A549 (cell line): ENCODE results near the gene MBL2. TPM values are rescaled to one million over a fixed set of nuclear protein-coding genes. Genes with fewer than 3 reads are reported as not detected.

Source experiments
- ATAC-seq, 2 experiments: fragments of 200-7000 bp in 1 of 2; fragments of >200 bp in 1 of 2; cut with Nextera tagmentation in 1 of 2; cut with Tn5 transposase in 1 of 2; 3 replicates each; pipeline versions ENCODE4 v1.8.0 to v1.9.1; 2018 to 2020; ENCODE audit warnings: mild to moderate bottlenecking in 1 of 2, moderate library complexity in 1 of 2
- CTCF ChIA-PET: fragments of 300-600 bp; sonication (Branson Sonifier 250); formaldehyde crosslinking; extraction: SDS; loops from one replicate; lab custom pipeline; 2021; ENCODE audit warnings: antibody characterized with exemption, inconsistent platforms; lab: Yijun Ruan, JAX
- POLR2A ChIA-PET: fragments of 350-600 bp; formaldehyde crosslinking; extraction: SDS; loops from one replicate; lab custom pipeline; 2021; ENCODE audit warnings: antibody characterized with exemption, inconsistent platforms; lab: Yijun Ruan, JAX
- DNase-seq, 2 experiments: peaks; one replicate each; pipeline versions ENCODE4 v3.0.0 to v3.0.0-alpha.2; 2011 to 2016; ENCODE audit warnings: low read depth in 1 of 2, low spot score in 1 of 2
- FAIRE-seq: peaks from 2 replicates; lab custom pipeline; 2011; peaks lifted over from hg19 to GRCh38; lab: Jason Lieb, UNC
- H3K27ac ChIP-seq, 2 experiments: fragments of >200 bp; sonication (Bioruptor Twin); formaldehyde crosslinking; 3 replicates each; pipeline ENCODE4 v1.5.1; 2016 to 2017
- H3K4me1 ChIP-seq: fragments of >200 bp; sonication (Bioruptor Twin); formaldehyde crosslinking; 3 replicates; pipeline ENCODE4 v1.6.1; 2016
- H3K4me2 ChIP-seq: fragments of >200 bp; sonication (Bioruptor Twin); formaldehyde crosslinking; 3 replicates; pipeline ENCODE4 v1.6.1; 2016
- H3K4me3 ChIP-seq: fragments of >200 bp; sonication (Bioruptor Twin); formaldehyde crosslinking; 3 replicates; pipeline ENCODE4 v1.5.1; 2016
- H3K9me3 ChIP-seq: fragments of >200 bp; sonication (Bioruptor Twin); formaldehyde crosslinking; 3 replicates; pipeline ENCODE4 v1.6.1; 2016
- BHLHE40 ChIP-seq: IDR thresholded peaks from 2 replicates; pipeline ENCODE4 v1.6.1; 2012; ENCODE audit warnings: low read depth, low read length, inconsistent platforms
- CBX2 ChIP-seq: fragments of 200-600 bp; sonication (generic); IDR thresholded peaks from 2 replicates; pipeline ENCODE4 v1.6.1; 2016; ENCODE audit warnings: low read depth, mild to moderate bottlenecking, borderline replicate concordance
- CBX8 ChIP-seq: fragments of 200-600 bp; sonication (generic); IDR thresholded peaks from 2 replicates; pipeline ENCODE4 v1.6.1; 2016
- EHF ChIP-seq: fragments of 250-450 bp; sonication (Bioruptor Pico); IDR thresholded peaks from 2 replicates; pipeline ENCODE4 v1.5.0; 2020; ENCODE audit warnings: mild to moderate bottlenecking
- FOSL2 ChIP-seq, 2 experiments: fragments of 450-650 bp in 1 of 2; fragments of >200 bp in 1 of 2; sonication (Bioruptor Twin) in 1 of 2; formaldehyde crosslinking; IDR thresholded peaks; 2 replicates each; pipeline versions ENCODE4 v1.5.0 to v1.6.1; 2016 to 2020; ENCODE audit warnings: mild to moderate bottlenecking in 1 of 2, moderate library complexity in 1 of 2
- FOXS1 ChIP-seq: fragments of 250-450 bp; sonication (Bioruptor Pico); IDR thresholded peaks from 2 replicates; pipeline ENCODE4 v1.5.0; 2020; ENCODE audit warnings: mild to moderate bottlenecking, moderate library complexity
- HOXB13 ChIP-seq: fragments of 250-450 bp; sonication (Bioruptor Pico); IDR thresholded peaks from 2 replicates; pipeline ENCODE4 v1.5.0; 2020; ENCODE audit warnings: low read depth, mild to moderate bottlenecking, moderate library complexity
- KDM5A ChIP-seq: fragments of 200-600 bp; sonication (generic); IDR thresholded peaks from 2 replicates; pipeline ENCODE4 v1.6.1; 2016; ENCODE audit warnings: antibody characterized with exemption, mild to moderate bottlenecking
- MAX ChIP-seq: IDR thresholded peaks from 2 replicates; pipeline ENCODE4 v1.6.1; 2012
- PHF8 ChIP-seq: fragments of 200-600 bp; sonication (generic); IDR thresholded peaks from 2 replicates; pipeline ENCODE4 v1.6.1; 2016; ENCODE audit warnings: low read depth, mild to moderate bottlenecking, antibody characterized with exemption, moderate library complexity, borderline replicate concordance
- POLR2A ChIP-seq: IDR thresholded peaks from 2 replicates; pipeline ENCODE4 v1.6.1; 2012; ENCODE audit warnings: mild to moderate bottlenecking, low read length
- RAD21 ChIP-seq, 2 experiments: fragments of >200 bp in 1 of 2; sonication (Bioruptor Twin) in 1 of 2; formaldehyde crosslinking in 1 of 2; IDR thresholded peaks in 1 of 2; conservative IDR thresholded peaks in 1 of 2; 2 replicates in 1 of 2; 3 replicates in 1 of 2; pipeline ENCODE4 v1.6.1; 2012 to 2018; ENCODE audit warnings: inconsistent platforms in 1 of 2
- RARB ChIP-seq: fragments of 250-450 bp; sonication (Bioruptor Pico); IDR thresholded peaks from 2 replicates; pipeline ENCODE4 v1.8.0; 2021; ENCODE audit warnings: mild to moderate bottlenecking, moderate library complexity
- RCOR1 ChIP-seq: fragments of 150-350 bp; IDR thresholded peaks from 2 replicates; pipeline ENCODE4 v1.6.1; 2014; ENCODE audit warnings: antibody characterized with exemption, low read length, low read depth
- SMC3 ChIP-seq: fragments of >200 bp; sonication (Bioruptor Twin); formaldehyde crosslinking; IDR thresholded peaks from 3 replicates; pipeline ENCODE4 v1.6.1; 2018; ENCODE audit warnings: inconsistent platforms
- TFCP2L1 ChIP-seq: fragments of 250-450 bp; sonication (Bioruptor Pico); IDR thresholded peaks from 2 replicates; pipeline ENCODE4 v1.5.0; 2021; ENCODE audit warnings: mild to moderate bottlenecking
- ZFP36 ChIP-seq: fragments of 450-650 bp; IDR thresholded peaks from 2 replicates; pipeline ENCODE4 v1.6.1; 2014; ENCODE audit warnings: borderline replicate concordance; ENCODE audit not compliant: partially characterized antibody
- ZNF302 ChIP-seq: fragments of 250-450 bp; sonication (Bioruptor Pico); IDR thresholded peaks from 2 replicates; pipeline ENCODE4 v1.9.0; 2021; ENCODE audit warnings: inconsistent platforms, mild to moderate bottlenecking, moderate library complexity
- ZSCAN20 ChIP-seq: fragments of 250-450 bp; sonication (Bioruptor Pico); IDR thresholded peaks from 2 replicates; pipeline ENCODE4 v1.8.0; 2022; ENCODE audit warnings: mild to moderate bottlenecking, moderate library complexity
- WGBS: methylation state at CpG from one replicate; pipeline ENCODE4 v1.1.6; 2017; ENCODE audit errors: missing lambda C conversion rate; 5-methylcytosine and 5-hydroxymethylcytosine counted together
- polyA plus RNA-seq, 4 experiments: library from polyadenylated mRNA; depleted of rRNA in 3 of 4; stranded (reverse); fragments of >200 nt; fragmentation: RNase III in 1 of 4; extraction: RNeasy Plus Mini Kit Qiagen cat#74134 plus additional on column Dnase treatment in 1 of 4; gene quantifications; 2 replicates in 3 of 4; 3 replicates in 1 of 4; pipeline ENCODE4 v1.2.3, GENCODE V29; 2011 to 2017
- TF ChIP-seq, protein P1 (sequence below): IDR thresholded peaks from 2 replicates; pipeline ENCODE4 v1.6.1; 2012
- TF ChIP-seq, protein P2 (sequence below): fragments of 450-650 bp; IDR thresholded peaks from 2 replicates; pipeline ENCODE4 v1.6.1; 2014; ENCODE audit warnings: antibody characterized with exemption
- TF ChIP-seq, protein P3 (sequence below): fragments of >200 bp; sonication (Bioruptor Twin); formaldehyde crosslinking; IDR thresholded peaks from 3 replicates; pipeline ENCODE4 v1.6.1; 2016
- TF ChIP-seq, protein P4 (sequence below): fragments of >200 bp; sonication (Bioruptor Twin); formaldehyde crosslinking; IDR thresholded peaks from 3 replicates; pipeline ENCODE4 v1.5.1; 2016

Gene MBL2
- polyA plus RNA-seq, 2 of the 4 experiments (the other 2 are of a cell fraction): not detected

DNA sequence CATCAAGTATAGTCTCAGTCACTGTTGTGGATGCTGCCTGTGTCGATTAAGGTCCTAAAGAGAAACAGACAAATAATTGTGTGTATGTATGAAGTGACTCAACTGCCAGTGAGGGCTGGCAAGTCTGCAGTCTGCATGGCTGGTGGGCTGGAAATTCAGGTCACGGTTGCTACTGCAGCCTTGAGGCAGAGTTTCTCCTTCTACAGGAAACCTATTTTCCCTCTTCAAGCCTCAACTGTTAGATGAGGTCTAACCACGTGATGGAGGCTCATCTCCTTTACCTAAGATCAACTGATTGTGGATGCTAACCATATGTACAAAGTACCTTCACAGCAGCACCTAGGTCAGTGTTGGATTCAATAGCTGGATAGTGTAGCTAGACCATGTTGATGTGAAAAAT lies 29.9 kb downstream of the MBL2 start:
- ATAC-seq (no peak), DNase-seq (no peak), FAIRE-seq (no peak)
- ChIA-PET CTCF (interaction anchor here (3.1 to 3.9 kb wide), 2 partner anchors 12 to 37 kb away, joined by 15 to 59 read pairs; no protein-coding TSS in a partner anchor), POLR2A (no interaction called here)
- TF ChIP-seq RARB (no peak), CBX8 (no peak), FOXS1 (CRISPR knock-in tag) (no peak), BHLHE40 (no peak), ZSCAN20 (no peak), RCOR1 (no peak), SMC3 (no peak), TFCP2L1 (CRISPR knock-in tag) (no peak), FOSL2 (IDR thresholded peaks at IDR 0.05) (no peak), FOSL2 (CRISPR knock-in tag; IDR thresholded peaks at IDR 0.05) (no peak), ZNF302 (CRISPR knock-in tag) (no peak)
- TF ChIP-seq, protein P1, sequence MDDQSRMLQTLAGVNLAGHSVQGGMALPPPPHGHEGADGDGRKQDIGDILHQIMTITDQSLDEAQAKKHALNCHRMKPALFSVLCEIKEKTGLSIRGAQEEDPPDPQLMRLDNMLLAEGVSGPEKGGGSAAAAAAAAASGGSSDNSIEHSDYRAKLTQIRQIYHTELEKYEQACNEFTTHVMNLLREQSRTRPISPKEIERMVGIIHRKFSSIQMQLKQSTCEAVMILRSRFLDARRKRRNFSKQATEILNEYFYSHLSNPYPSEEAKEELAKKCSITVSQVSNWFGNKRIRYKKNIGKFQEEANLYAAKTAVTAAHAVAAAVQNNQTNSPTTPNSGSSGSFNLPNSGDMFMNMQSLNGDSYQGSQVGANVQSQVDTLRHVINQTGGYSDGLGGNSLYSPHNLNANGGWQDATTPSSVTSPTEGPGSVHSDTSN: no peak
- TF ChIP-seq, protein P2, sequence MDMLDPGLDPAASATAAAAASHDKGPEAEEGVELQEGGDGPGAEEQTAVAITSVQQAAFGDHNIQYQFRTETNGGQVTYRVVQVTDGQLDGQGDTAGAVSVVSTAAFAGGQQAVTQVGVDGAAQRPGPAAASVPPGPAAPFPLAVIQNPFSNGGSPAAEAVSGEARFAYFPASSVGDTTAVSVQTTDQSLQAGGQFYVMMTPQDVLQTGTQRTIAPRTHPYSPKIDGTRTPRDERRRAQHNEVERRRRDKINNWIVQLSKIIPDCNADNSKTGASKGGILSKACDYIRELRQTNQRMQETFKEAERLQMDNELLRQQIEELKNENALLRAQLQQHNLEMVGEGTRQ: no peak
- H3K9me3 ChIP-seq: no peaks in the 10 kb centered on the region
- no peak overlapping the region for H3K4me3 ChIP-seq
- no peak overlapping the region for H3K4me2 ChIP-seq
- 29% methylated on average over 3 of the region's 3 CpGs for WGBS
- no peaks in the 10 kb centered on the region for H3K4me1 ChIP-seq
- H3K27ac ChIP-seq: no peak overlapping the region

GRCh38 chr10:52741851-52742250 lies 30.7 kb downstream of the MBL2 start:
- Histone ChIP-seq H3K4me2 (no peak overlapping the region), H3K9me3 (no peaks in the 10 kb centered on the region), H3K4me1 (no peaks in the 10 kb centered on the region), H3K27ac (no peak overlapping the region), H3K4me3 (no peak overlapping the region)
- WGBS: 50% methylated on average over 2 of the region's 2 CpGs
- TF ChIP-seq HOXB13 (CRISPR knock-in tag): no peak
- no peak for TF ChIP-seq TFCP2L1 (CRISPR knock-in tag)
- TF ChIP-seq, protein P3, sequence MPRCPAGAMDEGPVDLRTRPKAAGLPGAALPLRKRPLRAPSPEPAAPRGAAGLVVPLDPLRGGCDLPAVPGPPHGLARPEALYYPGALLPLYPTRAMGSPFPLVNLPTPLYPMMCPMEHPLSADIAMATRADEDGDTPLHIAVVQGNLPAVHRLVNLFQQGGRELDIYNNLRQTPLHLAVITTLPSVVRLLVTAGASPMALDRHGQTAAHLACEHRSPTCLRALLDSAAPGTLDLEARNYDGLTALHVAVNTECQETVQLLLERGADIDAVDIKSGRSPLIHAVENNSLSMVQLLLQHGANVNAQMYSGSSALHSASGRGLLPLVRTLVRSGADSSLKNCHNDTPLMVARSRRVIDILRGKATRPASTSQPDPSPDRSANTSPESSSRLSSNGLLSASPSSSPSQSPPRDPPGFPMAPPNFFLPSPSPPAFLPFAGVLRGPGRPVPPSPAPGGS: no peak
- TF ChIP-seq POLR2A: no peak
- no peak for TF ChIP-seq MAX
- TF ChIP-seq ZSCAN20: no peak
- TF ChIP-seq ZFP36: no peak
- no peak for TF ChIP-seq FOXS1 (CRISPR knock-in tag)
- TF ChIP-seq CBX2: no peak
- TF ChIP-seq KDM5A: no peak
- TF ChIP-seq EHF (CRISPR knock-in tag): no peak
- DNase-seq (no peak), ATAC-seq (no peak), FAIRE-seq (no peak)
- ChIA-PET POLR2A (no interaction called here), CTCF (interaction anchor here (0.7 to 3.9 kb wide), 7 partner anchors 13 to 465 kb away, joined by 3 to 59 read pairs (median 6); no protein-coding TSS in a partner anchor)

DNA sequence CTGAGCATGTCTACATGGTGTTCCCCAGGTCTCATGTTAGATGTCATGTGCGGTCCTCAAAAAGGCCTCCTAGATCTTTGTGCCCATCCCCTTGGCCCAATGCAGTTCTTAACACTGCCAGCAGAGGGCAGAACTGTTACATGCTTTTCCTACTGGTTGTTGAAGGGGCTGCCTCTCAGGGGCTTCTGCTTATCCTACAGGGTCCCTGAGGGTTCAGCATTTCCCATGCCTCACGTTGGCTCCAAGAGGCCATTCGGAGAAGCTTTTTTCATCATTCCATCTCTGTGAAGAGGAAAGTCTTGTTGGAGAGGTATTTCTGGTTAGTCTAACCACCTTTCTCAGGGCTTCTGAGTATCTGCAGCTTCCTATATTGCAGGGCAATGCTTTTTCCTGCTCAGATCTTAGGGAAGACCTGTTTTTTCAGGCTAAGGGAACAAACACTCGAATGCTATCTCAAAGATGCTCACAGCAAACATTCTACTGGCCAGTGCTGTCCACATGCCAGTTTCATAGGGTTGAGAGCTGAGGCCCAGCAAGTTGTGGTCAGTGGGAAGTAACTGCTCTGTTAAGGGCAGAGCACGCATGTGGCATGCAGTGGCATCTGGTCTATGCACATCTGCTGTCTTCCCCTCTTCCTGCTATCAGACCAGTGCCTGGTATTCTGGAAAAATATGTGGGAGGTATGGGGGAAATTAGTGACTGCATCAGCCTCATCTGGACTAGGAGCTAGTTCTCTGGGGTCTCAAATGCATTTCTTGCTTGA lies 31.5 kb downstream of the MBL2 start:
- no peak overlapping the region for H3K4me2 ChIP-seq
- POLR2A ChIA-PET: no interaction called here
- no peaks in the 10 kb centered on the region for H3K9me3 ChIP-seq
- 26% methylated on average over 5 of the region's 5 CpGs for WGBS
- H3K4me3 ChIP-seq: no peak overlapping the region
- no peaks in the 10 kb centered on the region for H3K4me1 ChIP-seq
- H3K27ac ChIP-seq: no peak overlapping the region
- no peak for FAIRE-seq
- CTCF ChIA-PET: interaction anchor here (0.6 to 3.9 kb wide), 17 partner anchors 8 to 464 kb away, joined by 3 to 59 read pairs (median 4); no protein-coding TSS in a partner anchor
- no peak for TF ChIP-seq PHF8
- peak; percentile 41 to 56; a peak in 3 of 5 replicates for TF ChIP-seq RAD21 (conservative IDR thresholded peaks at IDR 0.05 in 1 of 2, IDR thresholded peaks at IDR 0.05 in 1 of 2)
- peak; percentile 39; the same call in 2 of the 3 replicates for TF ChIP-seq SMC3
- TF ChIP-seq, protein P4, sequence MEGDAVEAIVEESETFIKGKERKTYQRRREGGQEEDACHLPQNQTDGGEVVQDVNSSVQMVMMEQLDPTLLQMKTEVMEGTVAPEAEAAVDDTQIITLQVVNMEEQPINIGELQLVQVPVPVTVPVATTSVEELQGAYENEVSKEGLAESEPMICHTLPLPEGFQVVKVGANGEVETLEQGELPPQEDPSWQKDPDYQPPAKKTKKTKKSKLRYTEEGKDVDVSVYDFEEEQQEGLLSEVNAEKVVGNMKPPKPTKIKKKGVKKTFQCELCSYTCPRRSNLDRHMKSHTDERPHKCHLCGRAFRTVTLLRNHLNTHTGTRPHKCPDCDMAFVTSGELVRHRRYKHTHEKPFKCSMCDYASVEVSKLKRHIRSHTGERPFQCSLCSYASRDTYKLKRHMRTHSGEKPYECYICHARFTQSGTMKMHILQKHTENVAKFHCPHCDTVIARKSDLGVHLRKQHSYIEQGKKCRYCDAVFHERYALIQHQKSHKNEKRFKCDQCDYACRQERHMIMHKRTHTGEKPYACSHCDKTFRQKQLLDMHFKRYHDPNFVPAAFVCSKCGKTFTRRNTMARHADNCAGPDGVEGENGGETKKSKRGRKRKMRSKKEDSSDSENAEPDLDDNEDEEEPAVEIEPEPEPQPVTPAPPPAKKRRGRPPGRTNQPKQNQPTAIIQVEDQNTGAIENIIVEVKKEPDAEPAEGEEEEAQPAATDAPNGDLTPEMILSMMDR: peak; percentile 57
- TF ChIP-seq ZNF302 (CRISPR knock-in tag): no peak
- peak; percentile 72 to 86; a peak in 3 of 6 replicates for ATAC-seq
- DNase-seq: peak; percentile 37 to 44
